C4-2B (cell line): ENCODE results near the gene CPN2.

Source experiments
- H3K27ac ChIP-seq: fragments of 450-650 bp; 2 replicates; pipeline ENCODE4 v1.5.1; 2017
- CTCF ChIP-seq: fragments of 450-650 bp; conservative IDR thresholded peaks from 2 replicates; pipeline ENCODE4 v1.5.1; 2017; ENCODE audit warnings: mild to moderate bottlenecking
- ZFX ChIP-seq: fragments of 450-650 bp; IDR thresholded peaks from 2 replicates; pipeline ENCODE4 v1.6.1; 2017

The CPN2 gene

GRCh38 chr3:194312186-194312742 lies 38.9 kb downstream of the CPN2 start:
- peak overlapping the region; percentile 40 for H3K27ac ChIP-seq
- TF ChIP-seq ZFX (no peak), CTCF (no peak)

- no peak overlapping the region for H3K27ac ChIP-seq
- no peak for TF ChIP-seq ZFX
- TF ChIP-seq CTCF: no peak
Measured at GRCh38 chr3:194311000-194311399, 40.1 kb downstream of the CPN2 start.

GRCh38 chr3:194310060-194310835 lies 40.9 kb downstream of the CPN2 start:
- H3K27ac ChIP-seq: no peak overlapping the region
- TF ChIP-seq CTCF: no peak
- TF ChIP-seq ZFX: no peak

GRCh38 chr3:194308601-194309449 lies 42.3 kb downstream of the CPN2 start:
- no peak overlapping the region for H3K27ac ChIP-seq
- TF ChIP-seq CTCF: no peak

GRCh38 chr3:194307849-194308248 lies 43.3 kb downstream of the CPN2 start:
- no peak overlapping the region for H3K27ac ChIP-seq

GRCh38 chr3:194306771-194307640 lies 44.1 kb downstream of the CPN2 start:
- no peak overlapping the region for H3K27ac ChIP-seq
- no peak for TF ChIP-seq ZFX
- TF ChIP-seq CTCF: no peak

More at GRCh38 chr3:194307849-194308248, 43.3 kb downstream of the CPN2 start:
- TF ChIP-seq CTCF (no peak), ZFX (no peak)
